DND-41 (cell line): ENCODE results near the gene KRT82.

Source experiments
- ATAC-seq: fragments of 200-7000 bp; cut with Tn5 transposase; 3 replicates; pipeline ENCODE4 v1.9.1; 2021; ENCODE audit warnings: low read depth; ENCODE audit not compliant: insufficient read depth
- DNase-seq: peaks from one replicate; pipeline ENCODE4 v3.0.0-alpha.2; 2020
- H2AFZ ChIP-seq: 2 replicates; pipeline ENCODE4 v1.6.0; 2012; ENCODE audit warnings: low read depth, low read length
- H3K27ac ChIP-seq: 2 replicates; pipeline ENCODE4 v1.5.1; 2012; ENCODE audit warnings: low read length, inconsistent platforms
- H3K27me3 ChIP-seq: fragments of 200-600 bp; sonication (generic); 2 replicates; pipeline ENCODE4 v1.6.0; 2012; ENCODE audit warnings: low read length, mild to moderate bottlenecking, inconsistent platforms; ENCODE audit not compliant: insufficient read depth, poor library complexity
- H3K36me3 ChIP-seq: 2 replicates; pipeline ENCODE4 v1.5.1; 2012; ENCODE audit warnings: low read length, inconsistent platforms; ENCODE audit not compliant: insufficient read depth
- H3K4me1 ChIP-seq: 2 replicates; pipeline ENCODE4 v1.5.1; 2012; ENCODE audit warnings: mild to moderate bottlenecking, low read length; ENCODE audit not compliant: insufficient read depth
- H3K4me2 ChIP-seq: 2 replicates; pipeline ENCODE4 v1.6.0; 2012; ENCODE audit warnings: mild to moderate bottlenecking, moderate library complexity, low read length, inconsistent platforms; ENCODE audit not compliant: insufficient read depth
- H3K4me3 ChIP-seq, 2 experiments: fragments of 200-600 bp in 1 of 2; shearing (Covaris generic) in 1 of 2; 2 replicates each; pipeline ENCODE4 v1.5.1; 2012 to 2016; ENCODE audit warnings: inconsistent platforms in 2 of 2, low read length in 2 of 2, mild to moderate bottlenecking in 2 of 2, low read depth in 1 of 2, moderate library complexity in 1 of 2
- H3K79me2 ChIP-seq: 2 replicates; pipeline ENCODE4 v1.6.0; 2012; ENCODE audit warnings: low read length, inconsistent platforms; ENCODE audit not compliant: insufficient read depth
- H3K9ac ChIP-seq: 2 replicates; pipeline ENCODE4 v1.6.0; 2012; ENCODE audit warnings: low read depth, mild to moderate bottlenecking, inconsistent platforms, low read length, moderate library complexity
- H3K9me3 ChIP-seq: 2 replicates; pipeline ENCODE4 v1.5.1; 2012; ENCODE audit warnings: low read length, moderate library complexity, mild to moderate bottlenecking, inconsistent platforms; ENCODE audit not compliant: insufficient read depth, severe bottlenecking
- H4K20me1 ChIP-seq: 2 replicates; pipeline ENCODE4 v1.6.0; 2012; ENCODE audit warnings: low read length; ENCODE audit not compliant: insufficient read depth
- CTCF ChIP-seq: IDR thresholded peaks from 2 replicates; pipeline ENCODE4 v1.5.1; 2012; ENCODE audit warnings: borderline replicate concordance, low read length, moderate library complexity, mild to moderate bottlenecking; ENCODE audit not compliant: poor library complexity, severe bottlenecking; ENCODE audit errors: extremely low read depth
- EZH2 ChIP-seq: IDR thresholded peaks from 3 replicates; pipeline ENCODE4 v1.6.1; 2012; ENCODE audit warnings: borderline replicate concordance, low read depth, mild to moderate bottlenecking, moderate library complexity, low read length, inconsistent platforms; ENCODE audit not compliant: severe bottlenecking

KRT82 gene

GRCh38 chr12:52358575-52359350 is 47.4 kb downstream of the KRT82 start:
- H3K79me2 ChIP-seq, result no peaks in the 10 kb centered on the region
- H3K4me3 ChIP-seq, result no peak overlapping the region
- H3K4me1 ChIP-seq, result peaks cover 10% of the 10 kb centered on the region; the same call in 1 of the 2 replicates
- ATAC-seq (peak; percentile 93), DNase-seq (peak; percentile 34)
- H4K20me1 ChIP-seq, result no peaks in the 10 kb centered on the region; the same call in 1 of the 2 replicates
- H3K27me3 ChIP-seq, result no peaks in the 10 kb centered on the region
- H3K9me3 ChIP-seq, result no peaks in the 10 kb centered on the region
- H3K9ac ChIP-seq, result no peak overlapping the region
- no peak overlapping the region for H2AFZ ChIP-seq
- no peaks in the 10 kb centered on the region for H3K36me3 ChIP-seq
- no peak overlapping the region for H3K4me2 ChIP-seq
- TF ChIP-seq CTCF (peak; percentile 34), EZH2 (no peak)
- no peak overlapping the region for H3K27ac ChIP-seq

GRCh38 chr12:52356762-52357580 is 49.2 kb downstream of the KRT82 start:
- Histone ChIP-seq H3K9me3 (no peaks in the 10 kb centered on the region), H3K4me1 (peaks cover 10% of the 10 kb centered on the region; the same call in 1 of the 2 replicates), H3K36me3 (no peaks in the 10 kb centered on the region), H3K79me2 (no peaks in the 10 kb centered on the region), H4K20me1 (no peaks in the 10 kb centered on the region; the same call in 1 of the 2 replicates), H2AFZ (no peak overlapping the region), H3K4me3 (no peak overlapping the region), H3K9ac (no peak overlapping the region), H3K27me3 (no peaks in the 10 kb centered on the region), H3K27ac (no peak overlapping the region), H3K4me2 (no peak overlapping the region)
- ATAC-seq, result no peak
- no peak for DNase-seq
- TF ChIP-seq CTCF, result no peak
- TF ChIP-seq EZH2, result no peak

- Histone ChIP-seq H3K36me3 (no peaks in the 10 kb centered on the region), H3K4me1 (peaks cover 13% of the 10 kb centered on the region; the same call in 1 of the 2 replicates), H3K4me3 (no peak overlapping the region), H3K79me2 (no peaks in the 10 kb centered on the region), H3K27ac (no peak overlapping the region), H3K9ac (no peak overlapping the region), H4K20me1 (no peaks in the 10 kb centered on the region; the same call in 1 of the 2 replicates), H3K27me3 (peaks cover 2% of the 10 kb centered on the region), H2AFZ (no peak overlapping the region), H3K4me2 (no peak overlapping the region), H3K9me3 (no peaks in the 10 kb centered on the region)
- no peak for TF ChIP-seq CTCF
- no peak for TF ChIP-seq EZH2
- no peak for DNase-seq
- ATAC-seq, result no peak
Measured at GRCh38 chr12:52356031-52356761, 49.9 kb downstream of the KRT82 start.
